Measurements from ENCODE around the gene PLCH2.

- TF ChIP-seq POLR2A (IDR thresholded peaks at IDR 0.05), result no peak
- no peak for TF ChIP-seq CTCF (IDR thresholded peaks at IDR 0.05)
Observed at GRCh38 chr1:2520206-2520605, 44.1 kb downstream of the PLCH2 start.

Measured in body of pancreas (tissue), 4 donors.